Cardiac muscle cell (in vitro differentiated cells and primary cell): ENCODE data around the gene SAP130. TPM values are rescaled to one million over a fixed set of nuclear protein-coding genes. Genes with fewer than 3 reads are reported as not detected.

Source experiments
- DNase-seq, 2 donors: peaks; one replicate each; pipeline versions ENCODE4 v3.0.0 to v3.0.0-alpha.2; 2010 to 2017; ENCODE audit warnings: low read depth in 1 of 2, low spot score in 1 of 2
- H3K27ac ChIP-seq: fragments of 200-600 bp; sonication (generic); 2 replicates; pipeline ENCODE4 v1.5.1; 2016
- H3K27me3 ChIP-seq: fragments of 200-600 bp; sonication (generic); 2 replicates; pipeline ENCODE4 v1.6.0; 2016; ENCODE audit warnings: control low read depth
- H3K36me3 ChIP-seq: fragments of 200-600 bp; sonication (generic); 2 replicates; pipeline ENCODE4 v1.5.1; 2016; ENCODE audit warnings: control low read depth
- H3K4me1 ChIP-seq: fragments of 200-600 bp; sonication (generic); 2 replicates; pipeline ENCODE4 v1.8.1; 2017; ENCODE audit warnings: low read depth, mild to moderate bottlenecking, mixed run types
- H3K4me3 ChIP-seq: fragments of 200-600 bp; sonication (generic); 2 replicates; pipeline ENCODE4 v1.5.1; 2016; ENCODE audit warnings: mild to moderate bottlenecking
- H3K9me3 ChIP-seq: fragments of 200-600 bp; sonication (generic); 2 replicates; pipeline ENCODE4 v1.5.1; 2017; ENCODE audit warnings: low read depth, mild to moderate bottlenecking, control low read depth
- CTCF ChIP-seq: IDR thresholded peaks from 2 replicates; pipeline ENCODE4 v1.5.1; 2012; ENCODE audit warnings: low read depth, mild to moderate bottlenecking, low read length
- polyA plus RNA-seq: library from polyadenylated mRNA; unstranded; fragments of >200 nt; fragmentation: Nextera tagmentation; extraction: Ambion mirVana; gene quantifications from 2 replicates; pipeline ENCODE4 v1.2.1, GENCODE V29; 2016
- total RNA-seq: library from RNA; depleted of rRNA; stranded (reverse); fragments of >200 nt; gene quantifications from 2 replicates; pipeline ENCODE4 v1.2.3, GENCODE V29; 2016

SAP130 gene
- total and polyA plus RNA-seq, 2 experiments from 2014 or later: 19.5 to 22.8 TPM

DNA sequence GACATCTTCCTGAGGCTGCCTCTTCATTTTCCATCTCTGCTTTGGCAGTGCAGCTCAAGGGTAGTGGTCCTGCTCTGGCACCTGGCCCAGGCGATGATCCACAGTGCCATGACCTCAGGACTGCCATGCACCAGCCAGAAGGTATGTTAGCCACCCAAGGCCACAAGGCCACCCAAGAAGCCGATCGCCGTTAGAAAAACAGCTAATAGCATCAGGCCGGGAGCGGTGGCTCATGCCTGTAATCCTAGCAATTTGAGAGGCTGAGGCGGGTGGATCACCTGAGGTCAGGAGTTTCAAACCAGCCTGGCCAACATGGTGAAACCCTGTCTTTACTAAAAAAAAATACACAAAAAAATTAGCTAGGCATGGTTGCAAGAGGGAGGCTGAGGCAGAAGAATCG, 34.7 kb upstream of the SAP130 start:
- no peak overlapping the region for H3K4me3 ChIP-seq
- no peaks in the 10 kb centered on the region for H3K27me3 ChIP-seq
- TF ChIP-seq CTCF: no peak
- H3K27ac ChIP-seq: no peak overlapping the region
- no peaks in the 10 kb centered on the region for H3K36me3 ChIP-seq
- DNase-seq: no peak
- no peaks in the 10 kb centered on the region for H3K4me1 ChIP-seq
- H3K9me3 ChIP-seq: no peaks in the 10 kb centered on the region

GRCh38 chr2:128058114-128058513, 30.3 kb upstream of the SAP130 start:
- Histone ChIP-seq H3K4me3 (no peak overlapping the region), H3K9me3 (no peaks in the 10 kb centered on the region)

DNA sequence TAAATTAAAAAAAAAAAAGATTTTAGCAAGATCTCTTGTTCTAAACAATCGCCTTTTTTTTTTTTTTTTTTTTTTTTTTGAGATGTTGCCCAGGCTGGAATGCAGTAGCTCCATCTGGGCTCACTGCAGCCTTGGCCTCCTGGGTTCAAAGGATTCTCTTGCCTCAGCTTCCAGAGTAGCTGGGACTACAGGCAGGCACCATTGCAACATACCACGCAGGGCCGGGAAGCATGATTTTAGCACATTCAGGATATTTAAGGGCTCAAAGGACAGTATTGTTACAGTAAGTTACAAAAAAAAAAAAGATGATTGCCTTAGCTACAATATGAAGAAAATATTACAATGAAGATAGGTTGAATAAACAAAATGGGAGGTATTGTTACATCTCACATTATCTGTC, 29.5 kb upstream of the SAP130 start:
- TF ChIP-seq CTCF: no peak
- Histone ChIP-seq H3K4me3 (no peak overlapping the region), H3K36me3 (no peaks in the 10 kb centered on the region), H3K9me3 (no peaks in the 10 kb centered on the region), H3K27ac (no peak overlapping the region), H3K4me1 (no peaks in the 10 kb centered on the region), H3K27me3 (no peaks in the 10 kb centered on the region)
- peak in 1 of 2 donors; percentile 2 for DNase-seq

More at GRCh38 chr2:128058114-128058513, 30.3 kb upstream of the SAP130 start:
- no peak for TF ChIP-seq CTCF
- no peaks in the 10 kb centered on the region for H3K4me1 ChIP-seq
- H3K27ac ChIP-seq: no peak overlapping the region
- H3K36me3 ChIP-seq: no peaks in the 10 kb centered on the region
- H3K27me3 ChIP-seq: no peaks in the 10 kb centered on the region
- no peak for DNase-seq

- TF ChIP-seq CTCF: no peak
Measured at GRCh38 chr2:128054104-128054885, 26.4 kb upstream of the SAP130 start.

DNA sequence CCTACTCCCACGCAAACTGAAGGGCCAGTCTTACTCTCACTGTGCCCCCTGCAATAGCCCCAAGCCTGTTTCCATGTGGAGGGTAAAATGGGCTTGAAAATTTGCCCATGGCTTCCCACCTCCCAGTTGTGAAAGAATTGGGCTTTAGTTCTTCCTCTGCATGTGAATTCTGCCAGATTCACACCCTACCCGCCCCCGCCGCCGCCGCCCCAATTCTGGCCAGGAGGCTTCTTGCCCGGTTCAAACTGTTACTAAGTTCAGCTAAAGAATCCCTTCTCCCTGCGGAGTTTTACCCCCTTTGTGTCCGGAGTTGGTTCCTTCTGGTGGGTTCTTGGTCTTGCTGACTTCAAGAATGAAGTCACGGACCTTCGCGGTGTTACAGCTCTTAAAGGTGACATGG, 25.5 kb upstream of the SAP130 start:
- DNase-seq: no peak
- no peaks in the 10 kb centered on the region for H3K9me3 ChIP-seq
- no peaks in the 10 kb centered on the region for H3K27me3 ChIP-seq
- no peaks in the 10 kb centered on the region for H3K36me3 ChIP-seq
- TF ChIP-seq CTCF: no peak
- no peaks in the 10 kb centered on the region for H3K4me1 ChIP-seq
- no peak overlapping the region for H3K4me3 ChIP-seq
- no peak overlapping the region for H3K27ac ChIP-seq

More at GRCh38 chr2:128054104-128054885, 26.4 kb upstream of the SAP130 start:
- H3K4me1 ChIP-seq: no peaks in the 10 kb centered on the region
- no peaks in the 10 kb centered on the region for H3K9me3 ChIP-seq
- no peak for DNase-seq
- no peaks in the 10 kb centered on the region for H3K27me3 ChIP-seq
- H3K27ac ChIP-seq: no peak overlapping the region
- H3K4me3 ChIP-seq: no peak overlapping the region
- H3K36me3 ChIP-seq: no peaks in the 10 kb centered on the region
